Measurements from ENCODE around the gene PTCH2.
"Not testable (repeated sequence)": the region's sequence is repeated elsewhere in the genome, so short reads cannot be mapped to it uniquely, and the experiment has no call there.

Gene PTCH2

GRCh38 chr1:44842486-44842861 is 579 bp downstream of the PTCH2 start:
- peak; percentile 2 for DNase-seq

GRCh38 chr1:44839576-44839975 is 3.5 kb downstream of the PTCH2 start:
- DNase-seq = no peak

DNA sequence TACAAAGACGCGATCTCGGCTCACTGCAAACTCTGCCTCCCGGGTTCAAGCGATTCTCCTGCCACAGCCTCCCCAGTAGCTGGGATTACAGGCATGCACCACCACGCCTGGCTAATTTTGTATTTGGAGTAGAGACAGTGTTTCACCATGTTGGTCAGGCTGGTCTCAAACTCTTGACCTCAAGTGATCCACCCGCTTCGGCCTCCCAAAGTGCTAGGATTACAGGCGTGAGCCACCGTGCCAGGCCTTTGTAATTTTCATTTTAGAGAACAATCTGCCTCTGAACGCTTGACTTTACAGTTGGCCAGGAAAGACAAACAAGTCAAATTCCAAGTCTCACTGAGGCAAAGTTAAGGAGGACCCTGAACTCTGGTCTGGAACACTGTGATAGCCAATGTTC is 4.8 kb downstream of the PTCH2 start:
- DNase-seq = not testable (repeated sequence)

- peak; percentile 60 for DNase-seq
These were observed 7.0 kb downstream of the PTCH2 start for GRCh38 chr1:44835738-44836675.

DNA sequence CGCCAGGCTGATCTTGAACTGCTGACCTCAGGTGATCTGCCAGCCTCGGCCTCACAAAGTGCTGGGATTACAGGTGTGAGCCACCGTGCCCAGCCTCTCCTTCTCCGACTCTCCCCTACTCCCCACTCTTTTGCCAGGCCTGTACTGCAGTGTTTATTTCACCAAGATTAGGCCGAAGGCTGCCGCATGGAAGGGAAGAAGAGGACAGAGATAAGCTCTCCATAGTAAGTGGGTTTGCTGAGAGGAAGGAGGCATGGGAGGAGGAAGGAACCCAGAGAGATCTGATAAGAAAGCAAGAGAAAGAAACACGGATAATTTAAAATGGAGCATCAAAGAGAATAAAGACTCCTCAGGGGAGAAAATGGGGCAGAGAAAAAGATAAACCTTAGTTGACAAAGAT is 8.7 kb downstream of the PTCH2 start:
- DNase-seq = no peak

DNA sequence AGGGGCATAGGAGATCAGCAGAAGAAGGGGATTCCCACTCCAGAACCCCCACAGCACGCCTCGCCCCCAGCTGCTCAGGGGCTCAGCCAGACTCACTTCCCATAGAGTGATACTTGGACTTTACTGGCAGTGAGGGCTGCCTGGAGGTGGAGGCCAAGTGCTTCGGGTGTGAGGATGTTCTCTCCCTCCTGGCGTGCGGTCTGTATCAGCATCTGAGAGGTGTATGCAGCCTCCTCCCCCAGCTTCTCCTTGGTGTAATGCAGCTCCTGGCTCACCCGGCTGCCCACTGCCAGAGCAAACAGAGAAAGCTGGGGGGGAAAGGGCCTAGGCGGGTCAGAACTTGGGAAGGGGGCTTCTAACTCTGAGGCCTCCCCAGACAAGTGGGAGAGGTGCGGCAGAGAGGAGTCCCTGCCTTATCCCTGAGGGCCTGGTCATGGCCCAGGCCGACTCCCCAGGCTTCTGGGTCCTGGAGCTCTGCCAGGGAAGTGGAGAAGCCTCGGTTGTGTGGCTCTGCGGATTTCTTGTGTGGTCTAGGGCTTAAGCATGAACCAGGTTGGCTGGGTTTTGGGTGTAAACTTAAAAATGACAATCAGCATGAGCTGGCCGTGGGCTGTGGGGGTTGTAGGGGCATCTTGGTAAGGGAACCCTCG is 10.9 kb downstream of the PTCH2 start:
- DNase-seq = no peak

- no peak for DNase-seq
These were observed 11.5 kb downstream of the PTCH2 start for GRCh38 chr1:44831516-44831915.

- no peak for DNase-seq
These were observed 12.2 kb downstream of the PTCH2 start for GRCh38 chr1:44830900-44831304.

GRCh38 chr1:44829506-44830384 is 13.3 kb downstream of the PTCH2 start:
- no peak for DNase-seq

DNA sequence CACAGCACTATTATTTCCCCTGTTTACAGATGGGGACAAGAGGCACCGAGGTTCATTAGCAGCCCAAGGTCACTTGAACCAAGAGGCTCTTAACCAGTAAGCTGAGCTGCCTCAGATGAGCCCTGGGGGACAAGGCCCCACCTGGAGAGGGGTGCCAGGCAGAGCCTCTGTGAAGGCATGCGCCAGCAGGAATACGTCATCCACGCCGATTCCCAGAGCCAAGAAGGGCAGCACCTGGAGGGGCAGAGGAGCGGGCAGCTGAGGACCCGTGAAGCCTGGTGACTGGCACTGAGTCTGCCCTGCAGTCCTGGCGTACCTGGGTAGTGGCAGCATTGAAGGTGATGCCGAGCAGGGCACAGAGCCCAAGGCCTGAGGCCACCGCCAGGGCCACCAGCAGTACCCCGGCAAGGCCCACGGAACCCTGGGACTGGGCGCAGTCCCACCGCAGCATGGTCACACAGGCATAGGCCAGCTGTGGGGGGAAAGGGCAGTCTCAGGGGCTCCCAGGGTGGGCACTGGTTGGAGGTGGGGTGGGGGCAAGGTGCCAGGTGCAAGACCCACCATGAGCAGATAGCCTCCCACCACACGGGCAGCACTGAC is 14.1 kb downstream of the PTCH2 start:
- no peak for DNase-seq

DNA sequence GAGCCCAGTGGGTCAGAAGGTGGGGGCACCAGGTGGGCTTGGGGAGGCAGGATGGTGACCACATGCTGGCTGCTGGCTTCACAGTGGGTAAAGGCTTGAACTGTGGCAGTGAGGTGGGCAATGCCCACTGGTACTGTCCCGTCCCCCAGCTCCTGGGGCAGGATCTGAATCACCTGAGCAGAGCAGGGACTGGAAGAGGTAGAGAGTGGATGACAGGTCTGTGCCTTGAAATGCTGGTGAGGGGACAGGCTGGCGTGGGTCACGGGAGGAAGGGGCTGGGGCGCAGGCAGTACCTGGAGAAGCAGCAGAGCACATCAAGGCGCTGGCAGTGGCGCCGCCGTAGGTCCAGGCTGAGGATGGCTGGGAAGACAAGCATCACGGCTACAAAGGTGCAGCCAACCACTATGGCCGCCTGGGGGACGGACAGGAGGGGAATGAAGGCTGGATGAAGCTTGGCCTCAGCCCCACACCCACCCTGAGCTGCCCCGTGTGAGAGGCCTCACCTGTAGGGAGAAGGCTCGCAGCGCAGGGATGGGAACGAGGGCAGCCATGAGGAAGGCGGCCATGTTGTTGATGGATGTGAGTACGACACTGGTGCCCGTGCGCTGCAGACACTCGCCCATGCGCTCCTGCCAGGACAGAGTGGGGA is 14.9 kb downstream of the PTCH2 start:
- DNase-seq = no peak

- DNase-seq = no peak
These were observed 15.7 kb downstream of the PTCH2 start for GRCh38 chr1:44827197-44828002.

- no peak for DNase-seq
These were observed 16.5 kb downstream of the PTCH2 start for GRCh38 chr1:44826375-44827196.

DNA sequence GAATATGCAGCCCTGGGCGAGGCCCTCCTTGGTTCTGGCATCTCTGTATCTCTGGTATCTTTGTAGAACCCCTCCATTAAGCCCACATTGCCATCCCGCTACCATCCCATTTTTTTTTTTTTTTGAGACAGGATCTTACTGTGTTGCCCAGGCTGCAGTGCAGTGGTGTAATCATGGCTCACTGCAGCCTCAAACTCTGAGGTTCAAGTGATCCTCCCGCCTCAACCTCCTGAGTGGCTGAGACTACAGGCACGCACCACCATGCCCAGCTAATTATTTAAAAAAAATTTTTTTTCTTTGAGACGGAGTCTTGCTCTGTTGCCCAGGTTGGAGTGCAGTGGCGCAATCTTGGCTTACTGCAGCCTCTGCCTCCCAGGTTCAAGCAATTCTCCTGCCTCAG is 18.7 kb downstream of the PTCH2 start:
- DNase-seq = not testable (repeated sequence)

- no peak for DNase-seq
These were observed 20.0 kb downstream of the PTCH2 start for GRCh38 chr1:44822981-44823451.

GRCh38 chr1:44822131-44822701 is 20.8 kb downstream of the PTCH2 start:
- no peak for DNase-seq

GRCh38 chr1:44821240-44821715 is 21.8 kb downstream of the PTCH2 start:
- DNase-seq = no peak

- no peak for DNase-seq
These were observed 22.5 kb downstream of the PTCH2 start for GRCh38 chr1:44820328-44821239.

All from SHP77 treated with DMSO at 0.1 percent for 48 hours (cell line).